Activated naive CD4-positive, alpha-beta T cell treated with anti-CD3 and anti-CD28 coated beads, Interleukin-2, amount 10 ng/mL, durations not matched to agents 7 days and 5 days (primary cell): ENCODE data around the gene INF2.

Source experiments
- CTCF ChIA-PET: fragments of 350-600 bp; sonication (Branson Sonifier 250); formaldehyde crosslinking; loops from one replicate; lab custom pipeline; 2021; ENCODE audit warnings: antibody characterized with exemption; lab: Charles Lee
- DNase-seq: peaks from one replicate; pipeline ENCODE4 v3.0.0-alpha.2; 2020
- H3K27ac Mint-ChIP-seq: one replicate; pipeline ENCODE4 v1.8.0; 2021; ENCODE audit warnings: mild to moderate bottlenecking, moderate library complexity, mixed read lengths
- H3K27me3 Mint-ChIP-seq: one replicate; pipeline ENCODE4 v1.8.0; 2021; ENCODE audit warnings: mild to moderate bottlenecking, mixed read lengths
- H3K36me3 Mint-ChIP-seq: one replicate; pipeline ENCODE4 v1.8.0; 2021; ENCODE audit warnings: mixed read lengths
- H3K4me1 Mint-ChIP-seq: one replicate; pipeline ENCODE4 v1.8.0; 2021; ENCODE audit warnings: mixed read lengths
- H3K4me3 Mint-ChIP-seq: one replicate; pipeline ENCODE4 v1.8.0; 2021; ENCODE audit warnings: mild to moderate bottlenecking, moderate library complexity, mixed read lengths
- H3K9me3 Mint-ChIP-seq: one replicate; pipeline ENCODE4 v1.8.0; 2021; ENCODE audit warnings: mixed read lengths

INF2 gene

GRCh38 chr14:104757681-104758392, 68.4 kb downstream of the INF2 start:
- peaks cover 35% of the 10 kb centered on the region for H3K36me3 Mint-ChIP-seq
- peaks cover 45% of the 10 kb centered on the region for H3K4me1 Mint-ChIP-seq
- peak overlapping the region; percentile 78 for H3K27ac Mint-ChIP-seq
- DNase-seq, result no peak
- CTCF ChIA-PET, result interaction anchor here (1.0 to 1.5 kb wide), 4 partner anchors 9 to 68 kb away, joined by 3 to 5 read pairs (median 4); no protein-coding TSS in a partner anchor
- H3K9me3 Mint-ChIP-seq, result no peaks in the 10 kb centered on the region
- H3K27me3 Mint-ChIP-seq, result no peaks in the 10 kb centered on the region
- H3K4me3 Mint-ChIP-seq, result no peak overlapping the region

- Mint-ChIP-seq H3K27ac (no peak overlapping the region), H3K4me3 (no peak overlapping the region), H3K9me3 (no peaks in the 10 kb centered on the region), H3K36me3 (peaks cover 31% of the 10 kb centered on the region), H3K27me3 (no peaks in the 10 kb centered on the region), H3K4me1 (peaks cover 37% of the 10 kb centered on the region)
- CTCF ChIA-PET, result interaction anchor here (1.5 to 2.0 kb wide), 2 partner anchors 9 to 11 kb away, joined by 4 to 5 read pairs; no protein-coding TSS in a partner anchor
- DNase-seq, result no peak
Observed at GRCh38 chr14:104758981-104759969, 69.9 kb downstream of the INF2 start.

- no peak for DNase-seq
- H3K27me3 Mint-ChIP-seq, result no peaks in the 10 kb centered on the region
- no peaks in the 10 kb centered on the region for H3K9me3 Mint-ChIP-seq
- no peak overlapping the region for H3K4me3 Mint-ChIP-seq
- peaks cover 4% of the 10 kb centered on the region for H3K4me1 Mint-ChIP-seq
- H3K27ac Mint-ChIP-seq, result no peak overlapping the region
- peaks cover 15% of the 10 kb centered on the region for H3K36me3 Mint-ChIP-seq
- CTCF ChIA-PET, result interaction anchor here (2.2 kb wide), 1 partner anchor 60 kb away, joined by 7 read pairs; no protein-coding TSS in a partner anchor
Observed at GRCh38 chr14:104765517-104765916, 76.1 kb downstream of the INF2 start.

DNA sequence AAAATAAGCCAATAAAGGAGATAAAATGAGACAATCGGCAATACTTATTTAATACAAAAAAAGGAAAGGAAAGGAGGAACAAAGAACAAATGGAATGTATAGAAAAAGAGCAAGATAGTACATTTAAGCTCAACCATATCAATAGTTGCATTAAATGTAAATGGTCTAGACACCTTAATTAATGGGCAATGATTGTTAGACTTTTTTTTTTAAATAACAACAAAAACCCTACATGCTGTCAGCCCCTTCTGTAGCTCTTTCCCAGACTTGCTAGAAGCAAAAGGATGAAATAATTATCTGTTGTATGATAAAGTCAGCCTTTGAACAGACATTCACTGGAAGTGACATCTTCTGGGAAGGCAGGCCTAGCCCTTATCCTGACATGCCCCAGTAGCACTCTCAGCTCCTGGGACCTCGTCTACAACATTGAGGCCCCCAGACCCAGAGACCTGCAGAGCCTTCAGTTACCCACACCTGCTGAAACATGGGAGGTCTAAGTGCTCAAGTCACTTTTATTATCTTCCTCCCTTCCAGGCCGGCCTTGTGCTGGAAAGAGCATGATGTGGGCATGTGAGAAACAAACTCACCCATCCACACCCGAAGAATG, 76.9 kb downstream of the INF2 start:
- no peaks in the 10 kb centered on the region for H3K27me3 Mint-ChIP-seq
- CTCF ChIA-PET, result interaction anchor here (0.8 to 2.2 kb wide), 5 partner anchors 9 to 60 kb away, joined by 3 to 7 read pairs (median 3); partner anchors contain the start of gene SIVA1
- H3K27ac Mint-ChIP-seq, result no peak overlapping the region
- no peak overlapping the region for H3K4me3 Mint-ChIP-seq
- H3K4me1 Mint-ChIP-seq, result peaks cover 4% of the 10 kb centered on the region
- no peak for DNase-seq
- H3K9me3 Mint-ChIP-seq, result peaks cover 2% of the 10 kb centered on the region
- peaks cover 22% of the 10 kb centered on the region for H3K36me3 Mint-ChIP-seq

DNA sequence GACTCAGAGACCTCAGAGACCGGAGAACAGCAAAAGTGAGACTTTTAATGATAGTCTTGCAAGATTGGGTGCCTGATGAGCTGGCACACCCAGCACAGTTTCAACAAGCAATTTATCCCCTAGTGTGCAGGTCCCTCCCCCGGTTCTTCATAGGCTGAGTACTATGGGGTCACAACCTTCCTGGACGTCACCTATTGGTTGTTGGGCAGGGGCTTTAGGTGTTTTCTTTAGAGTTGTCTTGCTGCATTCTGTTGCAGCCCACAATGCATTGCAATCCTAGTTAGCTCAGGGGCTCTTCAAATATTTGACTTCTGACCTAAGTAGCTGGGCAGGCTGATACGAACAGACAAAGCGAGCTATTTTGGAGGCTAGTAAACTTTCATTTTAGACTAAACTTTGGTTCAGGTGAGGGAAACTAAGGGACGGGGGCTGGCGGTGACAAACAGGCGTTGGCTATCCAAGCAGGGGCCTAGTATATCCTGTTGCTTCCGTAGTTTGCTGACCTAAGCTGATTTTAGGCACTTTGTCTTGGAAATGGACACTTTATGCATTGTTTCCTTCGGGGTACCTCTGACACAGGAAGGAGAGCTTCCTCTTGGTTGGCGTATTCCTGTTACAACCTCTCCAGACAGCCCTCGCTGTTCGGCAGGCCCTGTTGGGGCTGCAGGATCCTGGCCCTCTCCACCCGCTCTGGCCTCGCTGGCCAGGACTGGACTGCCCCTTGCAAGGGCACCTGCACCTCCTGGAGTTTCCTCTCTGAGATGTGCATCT, 77.6 kb downstream of the INF2 start:
- Mint-ChIP-seq H3K4me1 (peaks cover 4% of the 10 kb centered on the region), H3K27ac (no peak overlapping the region), H3K9me3 (peaks cover 2% of the 10 kb centered on the region), H3K27me3 (no peaks in the 10 kb centered on the region), H3K4me3 (no peak overlapping the region), H3K36me3 (peaks cover 28% of the 10 kb centered on the region)
- no peak for DNase-seq
- CTCF ChIA-PET, result interaction anchor here (0.9 to 2.2 kb wide), 5 partner anchors 9 to 59 kb away, joined by 3 to 7 read pairs (median 4); partner anchors contain the start of gene SIVA1

GRCh38 chr14:104767634-104767918, 78.2 kb downstream of the INF2 start:
- Mint-ChIP-seq H3K27ac (no peak overlapping the region), H3K36me3 (peaks cover 30% of the 10 kb centered on the region), H3K4me3 (no peak overlapping the region), H3K27me3 (no peaks in the 10 kb centered on the region), H3K9me3 (peaks cover 2% of the 10 kb centered on the region), H3K4me1 (peaks cover 4% of the 10 kb centered on the region)
- no peak for DNase-seq
- CTCF ChIA-PET, result interaction anchor here (0.9 to 2.2 kb wide), 9 partner anchors 10 to 79 kb away, joined by 3 to 21 read pairs (median 4); partner anchors contain the start of gene SIVA1

- CTCF ChIA-PET, result interaction anchor here (0.6 to 1.9 kb wide), 13 partner anchors 10 to 101 kb away, joined by 3 to 21 read pairs (median 4); partner anchors contain the start of genes SIVA1 and ZBTB42
- Mint-ChIP-seq H3K9me3 (peaks cover 2% of the 10 kb centered on the region), H3K27ac (no peak overlapping the region), H3K4me3 (no peak overlapping the region), H3K27me3 (no peaks in the 10 kb centered on the region), H3K4me1 (peaks cover 4% of the 10 kb centered on the region), H3K36me3 (peaks cover 35% of the 10 kb centered on the region)
- peak; percentile 94 for DNase-seq
Observed at GRCh38 chr14:104768437-104769323, 79.3 kb downstream of the INF2 start.

DNA sequence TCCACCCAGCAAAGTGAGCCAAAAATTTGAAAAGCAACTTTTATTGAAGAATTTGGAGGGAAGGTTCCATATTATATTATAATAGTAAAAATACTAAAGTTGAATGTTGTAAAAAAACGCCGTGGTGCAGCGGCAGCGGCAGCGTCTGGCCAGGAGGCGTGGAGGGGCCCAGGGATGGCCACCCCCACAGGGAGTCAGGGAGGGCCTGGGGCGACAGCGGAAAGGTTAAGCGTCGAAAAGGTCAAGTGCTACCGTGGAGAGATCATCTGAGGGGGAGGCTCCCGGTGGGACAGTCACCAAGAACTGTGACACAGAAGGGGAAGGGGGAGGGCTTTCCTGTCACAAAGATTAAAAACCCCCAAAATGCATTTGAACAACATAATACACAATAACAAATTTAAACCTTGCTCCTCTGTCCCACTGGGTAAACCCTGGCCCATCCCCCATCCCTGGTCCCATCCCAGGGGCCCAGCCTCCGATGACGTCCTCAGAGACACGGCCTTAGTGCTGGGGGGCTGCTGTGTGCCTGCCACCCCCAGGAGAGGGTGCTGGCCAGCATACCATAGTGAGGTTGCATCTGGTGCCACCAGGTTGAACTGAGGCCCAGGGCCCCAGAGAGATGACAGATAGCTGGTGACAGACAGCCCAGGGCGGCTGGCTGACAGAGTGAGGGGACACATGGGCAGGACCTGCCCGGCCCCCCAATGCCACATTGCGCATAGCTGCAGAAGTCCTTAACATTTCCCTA, 80.1 kb downstream of the INF2 start:
- CTCF ChIA-PET, result interaction anchor here (1.2 to 2.1 kb wide), 7 partner anchors 11 to 100 kb away, joined by 4 to 21 read pairs (median 5); partner anchors contain the start of gene SIVA1

DNA sequence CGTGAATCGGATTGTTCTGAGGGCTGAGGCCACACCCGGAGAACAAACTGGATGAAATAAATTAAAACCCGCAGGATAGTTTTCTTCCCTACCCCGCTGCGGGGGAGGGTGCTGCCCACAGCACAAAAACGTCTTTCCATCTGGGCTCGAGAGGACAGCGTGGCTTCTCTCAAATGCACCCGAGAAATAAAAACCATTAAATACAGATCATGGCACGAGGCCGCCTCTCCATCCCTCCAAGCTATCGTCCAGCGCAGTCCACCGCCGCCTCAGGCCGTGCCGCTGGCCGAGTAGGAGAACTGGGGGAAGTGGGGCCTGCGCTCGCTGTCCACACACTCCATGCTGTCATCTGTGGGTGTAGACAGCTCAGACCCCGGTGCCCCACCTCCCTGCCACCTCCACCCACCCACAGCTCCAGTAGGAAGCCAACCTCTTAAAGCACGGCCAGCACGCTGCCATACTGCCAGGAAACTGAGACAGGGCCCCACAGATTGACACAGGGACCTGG, 80.7 kb downstream of the INF2 start:
- no peak for DNase-seq
- Mint-ChIP-seq H3K27ac (no peak overlapping the region), H3K27me3 (no peaks in the 10 kb centered on the region), H3K4me1 (peaks cover 4% of the 10 kb centered on the region), H3K36me3 (peaks cover 38% of the 10 kb centered on the region), H3K4me3 (no peak overlapping the region), H3K9me3 (peaks cover 2% of the 10 kb centered on the region)
- CTCF ChIA-PET, result interaction anchor here (0.9 to 2.1 kb wide), 5 partner anchors 8 to 56 kb away, joined by 3 to 14 read pairs (median 4); no protein-coding TSS in a partner anchor

More for the DNA sequence above, 80.1 kb downstream of the INF2 start:
- peaks cover 4% of the 10 kb centered on the region for H3K4me1 Mint-ChIP-seq
- no peak overlapping the region for H3K27ac Mint-ChIP-seq
- H3K4me3 Mint-ChIP-seq, result no peak overlapping the region
- peaks cover 2% of the 10 kb centered on the region for H3K9me3 Mint-ChIP-seq
- peaks cover 35% of the 10 kb centered on the region for H3K36me3 Mint-ChIP-seq
- DNase-seq, result no peak
- no peaks in the 10 kb centered on the region for H3K27me3 Mint-ChIP-seq

DNA sequence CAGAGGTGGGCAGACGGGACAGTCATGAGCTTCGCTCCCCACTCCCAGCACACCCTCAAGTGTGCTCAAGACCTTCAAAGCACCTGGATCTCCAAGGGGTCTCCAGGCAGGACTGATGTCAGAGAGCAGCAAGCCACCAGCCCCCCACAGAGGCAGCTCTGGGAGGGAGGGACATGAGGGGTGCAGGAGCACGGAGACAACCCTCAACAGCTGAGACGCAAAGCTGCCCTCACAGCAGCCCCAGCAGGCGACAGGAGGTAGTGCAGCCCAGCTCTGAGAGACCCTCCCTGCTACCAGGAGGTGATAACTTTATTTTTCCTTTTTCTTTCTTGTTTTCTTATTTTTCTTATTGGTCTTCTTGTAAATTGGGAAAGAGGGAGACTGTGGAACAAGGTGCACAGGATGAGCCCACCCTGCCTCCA, 81.4 kb downstream of the INF2 start:
- DNase-seq, result peak; percentile 48
- Mint-ChIP-seq H3K4me3 (no peak overlapping the region), H3K9me3 (peaks cover 2% of the 10 kb centered on the region), H3K4me1 (peaks cover 4% of the 10 kb centered on the region), H3K27me3 (no peaks in the 10 kb centered on the region), H3K27ac (no peak overlapping the region), H3K36me3 (peaks cover 38% of the 10 kb centered on the region)
- CTCF ChIA-PET, result interaction anchor here (0.9 to 2.1 kb wide), 8 partner anchors 8 to 275 kb away, joined by 3 to 14 read pairs (median 4); no protein-coding TSS in a partner anchor

DNA sequence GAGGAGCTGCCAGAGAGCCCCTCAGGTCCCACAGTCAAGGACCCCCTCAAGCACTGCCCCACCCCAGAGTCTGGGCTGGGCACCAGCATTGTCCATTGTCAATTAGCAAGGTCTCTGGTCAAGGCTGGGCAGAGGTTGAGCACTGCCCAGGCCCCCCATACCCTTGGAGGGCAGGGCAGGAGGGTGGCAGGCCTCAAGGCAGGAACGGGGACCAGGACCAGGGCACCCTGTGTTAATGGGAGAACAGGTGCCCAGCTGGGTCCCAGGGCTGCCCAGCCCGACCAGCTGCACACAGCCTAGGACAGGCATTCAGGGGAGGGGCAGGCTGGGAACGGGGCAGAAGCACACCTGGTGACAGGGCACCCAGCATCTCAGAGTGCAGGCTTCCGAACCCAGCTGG, 82.0 kb downstream of the INF2 start:
- no peak overlapping the region for H3K4me3 Mint-ChIP-seq
- H3K27ac Mint-ChIP-seq, result no peak overlapping the region
- H3K4me1 Mint-ChIP-seq, result peaks cover 4% of the 10 kb centered on the region
- peaks cover 40% of the 10 kb centered on the region for H3K36me3 Mint-ChIP-seq
- no peaks in the 10 kb centered on the region for H3K27me3 Mint-ChIP-seq
- DNase-seq, result no peak
- H3K9me3 Mint-ChIP-seq, result peaks cover 2% of the 10 kb centered on the region
- CTCF ChIA-PET, result interaction anchor here (0.8 to 2.1 kb wide), 7 partner anchors 9 to 274 kb away, joined by 3 to 14 read pairs (median 4); no protein-coding TSS in a partner anchor
